OCI-LY7 (cell line): Measurements from ENCODE around the gene MYL11.

Source experiments
- EZH2phosphoT487 ChIP-seq: fragments of 200-600 bp; sonication (generic); IDR thresholded peaks from 2 replicates; pipeline ENCODE4 v1.6.1; 2018; ENCODE audit warnings: low read depth, borderline replicate concordance, mild to moderate bottlenecking, mixed run types, antibody characterized with exemption, low read length, moderate library complexity, mixed read lengths
- TF ChIP-seq, protein P1 (sequence below): fragments of 200-600 bp; sonication (generic); conservative IDR thresholded peaks from 2 replicates; pipeline ENCODE4 v1.5.1; 2014; ENCODE audit warnings: mild to moderate bottlenecking, antibody characterized with exemption, low read length, moderate library complexity, mixed read lengths

DNA sequence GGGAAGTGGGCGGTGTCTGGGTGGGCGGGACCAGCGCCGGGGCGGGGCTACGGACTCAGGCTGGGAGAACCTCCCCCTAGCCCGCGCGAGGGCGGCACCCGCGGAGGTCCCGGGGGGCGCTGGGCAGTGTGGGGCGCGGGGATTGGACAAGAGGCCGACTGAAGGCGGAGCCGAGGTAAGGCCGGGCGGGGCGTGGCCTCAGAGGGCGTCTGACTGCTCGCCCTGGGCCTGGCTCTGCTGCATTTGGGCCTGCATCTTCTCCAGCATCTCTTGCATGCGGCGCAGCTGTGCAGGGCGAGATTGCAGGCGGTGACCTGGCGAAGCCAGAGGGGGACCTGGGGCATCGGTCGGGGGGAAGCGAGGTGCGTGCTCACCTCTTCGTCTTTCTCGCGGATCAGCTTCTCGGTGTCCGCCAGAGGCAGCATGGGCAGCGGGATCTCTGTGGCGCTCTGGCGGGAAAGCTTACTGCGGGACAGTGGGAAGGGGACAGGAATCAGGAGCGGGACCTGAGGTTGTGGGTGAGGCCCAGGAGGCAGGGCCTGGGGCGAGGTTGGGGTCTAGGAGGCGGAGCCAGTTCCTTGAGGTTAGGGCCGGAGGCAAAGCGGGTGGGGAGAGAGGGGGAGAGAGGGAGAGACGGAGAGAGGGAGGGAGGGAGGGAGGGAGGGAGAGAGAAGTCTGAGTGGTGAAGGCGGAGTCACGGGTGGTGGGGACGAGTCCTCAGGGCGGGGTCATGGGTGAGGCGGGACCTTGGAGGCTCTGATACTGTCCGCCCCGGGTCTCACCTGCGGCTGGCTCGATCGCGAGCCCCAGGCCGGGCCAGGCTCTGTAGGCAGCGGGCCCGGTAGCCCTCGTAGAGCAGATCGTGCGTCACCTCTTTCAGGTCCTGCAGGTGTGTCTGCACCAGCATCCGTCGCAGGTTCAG is 3.9 kb downstream of the MYL11 start:
- TF ChIP-seq, protein P1, sequence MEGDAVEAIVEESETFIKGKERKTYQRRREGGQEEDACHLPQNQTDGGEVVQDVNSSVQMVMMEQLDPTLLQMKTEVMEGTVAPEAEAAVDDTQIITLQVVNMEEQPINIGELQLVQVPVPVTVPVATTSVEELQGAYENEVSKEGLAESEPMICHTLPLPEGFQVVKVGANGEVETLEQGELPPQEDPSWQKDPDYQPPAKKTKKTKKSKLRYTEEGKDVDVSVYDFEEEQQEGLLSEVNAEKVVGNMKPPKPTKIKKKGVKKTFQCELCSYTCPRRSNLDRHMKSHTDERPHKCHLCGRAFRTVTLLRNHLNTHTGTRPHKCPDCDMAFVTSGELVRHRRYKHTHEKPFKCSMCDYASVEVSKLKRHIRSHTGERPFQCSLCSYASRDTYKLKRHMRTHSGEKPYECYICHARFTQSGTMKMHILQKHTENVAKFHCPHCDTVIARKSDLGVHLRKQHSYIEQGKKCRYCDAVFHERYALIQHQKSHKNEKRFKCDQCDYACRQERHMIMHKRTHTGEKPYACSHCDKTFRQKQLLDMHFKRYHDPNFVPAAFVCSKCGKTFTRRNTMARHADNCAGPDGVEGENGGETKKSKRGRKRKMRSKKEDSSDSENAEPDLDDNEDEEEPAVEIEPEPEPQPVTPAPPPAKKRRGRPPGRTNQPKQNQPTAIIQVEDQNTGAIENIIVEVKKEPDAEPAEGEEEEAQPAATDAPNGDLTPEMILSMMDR = no peak
- TF ChIP-seq EZH2phosphoT487 = no peak
